GM12801 (cell line): Measurements from ENCODE around the gene CALD1.

Experiments
- CTCF ChIP-seq: IDR thresholded peaks from one replicate; pipeline ENCODE4 v1.5.1; 2011; ENCODE audit warnings: control low read depth; ENCODE audit not compliant: insufficient read length; ENCODE audit errors: extremely low read depth

CALD1 gene

GRCh38 chr7:134859783-134860182 lies 80.3 kb downstream of the CALD1 start:
- TF ChIP-seq CTCF = no peak

GRCh38 chr7:134865001-134865845 lies 85.8 kb downstream of the CALD1 start:
- TF ChIP-seq CTCF = no peak

GRCh38 chr7:134866617-134867016 lies 87.2 kb downstream of the CALD1 start:
- TF ChIP-seq CTCF = no peak

GRCh38 chr7:134870156-134870555 lies 90.7 kb downstream of the CALD1 start:
- no peak for TF ChIP-seq CTCF

- TF ChIP-seq CTCF = no peak
These were observed 91.3 kb downstream of the CALD1 start for GRCh38 chr7:134870781-134871180.

- TF ChIP-seq CTCF = no peak
These were observed 93.8 kb downstream of the CALD1 start for GRCh38 chr7:134873253-134873652.

- no peak for TF ChIP-seq CTCF
These were observed 95.0 kb downstream of the CALD1 start for GRCh38 chr7:134874407-134874806.
